CD14-positive monocyte (primary cell): ENCODE measurements around the gene LRRC25. TPM values are rescaled to one million over a fixed set of nuclear protein-coding genes. Genes with fewer than 3 reads are reported as not detected.

Experiments used
- DNase-seq, 3 donors: peaks; one replicate each; pipeline ENCODE4 v3.0.0-alpha.2; 2011 to 2022
- H2AFZ ChIP-seq: 2 replicates; pipeline ENCODE4 v1.6.0; 2012; ENCODE audit warnings: mild to moderate bottlenecking, low read depth, low read length, inconsistent platforms; ENCODE audit not compliant: insufficient read depth, poor library complexity, severe bottlenecking
- H3K27ac ChIP-seq, 2 donors: 1 replicate in 1 of 2; 2 replicates in 1 of 2; pipeline ENCODE4 v1.5.1; 2012 to 2013; ENCODE audit warnings: low read length in 2 of 2, control low read depth in 1 of 2, inconsistent platforms in 1 of 2, low read depth in 1 of 2, mild to moderate bottlenecking in 1 of 2
- H3K27me3 ChIP-seq, 2 donors: one replicate each; pipeline versions ENCODE4 v1.6.0 to v1.6.1; 2011 to 2013; ENCODE audit warnings: low read length in 2 of 2; ENCODE audit not compliant: control insufficient read depth in 2 of 2, insufficient read depth in 2 of 2
- H3K36me3 ChIP-seq, 2 donors: replicated peaks in 1 of 2; 1 replicate in 1 of 2; 2 replicates in 1 of 2; pipeline versions ENCODE4 v1.5.1 to v1.6.1; 2012 to 2013; ENCODE audit warnings: low read length in 2 of 2, control low read depth in 1 of 2, inconsistent platforms in 1 of 2, mild to moderate bottlenecking in 1 of 2; ENCODE audit not compliant: insufficient read depth in 2 of 2, control insufficient read depth in 1 of 2
- H3K4me1 ChIP-seq, 2 donors: 1 replicate in 1 of 2; 2 replicates in 1 of 2; pipeline versions ENCODE4 v1.5.1 to v1.6.1; 2012 to 2013; ENCODE audit warnings: low read length in 2 of 2, control low read depth in 1 of 2, inconsistent platforms in 1 of 2, mild to moderate bottlenecking in 1 of 2, moderate library complexity in 1 of 2; ENCODE audit not compliant: insufficient read depth in 2 of 2, control insufficient read depth in 1 of 2
- H3K4me2 ChIP-seq: replicated peaks from 2 replicates; pipeline ENCODE3; 2012; ENCODE audit warnings: low read length, moderate library complexity, mild to moderate bottlenecking; ENCODE audit not compliant: poor library complexity, severe bottlenecking; ENCODE audit errors: extremely low read depth
- H3K4me3 ChIP-seq, 3 experiments: fragments of 200-600 bp in 1 of 3; sonication (generic) in 1 of 3; replicated peaks in 1 of 3; 1 replicate in 2 of 3; 2 replicates in 1 of 3; pipeline ENCODE4 v1.5.1; 2011 to 2013; ENCODE audit warnings: low read length in 3 of 3, mild to moderate bottlenecking in 3 of 3, control low read depth in 2 of 3, low read depth in 2 of 3, inconsistent platforms in 1 of 3, moderate library complexity in 1 of 3
- H3K79me2 ChIP-seq: 2 replicates; pipeline ENCODE4 v1.6.0; 2012; ENCODE audit warnings: mild to moderate bottlenecking, control low read depth, inconsistent platforms, low read length, moderate library complexity; ENCODE audit not compliant: insufficient read depth
- H3K9ac ChIP-seq: 2 replicates; pipeline ENCODE4 v1.6.0; 2017; ENCODE audit warnings: low read length, mild to moderate bottlenecking; ENCODE audit not compliant: insufficient read depth, poor library complexity, severe bottlenecking
- H3K9me3 ChIP-seq, 2 donors: replicated peaks in 1 of 2; 1 replicate in 1 of 2; 2 replicates in 1 of 2; pipeline versions ENCODE4 v1.5.1 to v1.6.1; 2012 to 2013; ENCODE audit warnings: low read length in 2 of 2, control low read depth in 1 of 2; ENCODE audit not compliant: control insufficient read depth in 1 of 2, insufficient read depth in 1 of 2
- H4K20me1 ChIP-seq: 2 replicates; pipeline ENCODE4 v1.6.0; 2012; ENCODE audit warnings: mild to moderate bottlenecking, low read length, control low read depth, moderate library complexity; ENCODE audit not compliant: insufficient read depth
- H3K27ac Mint-ChIP-seq, 7 donors: one replicate each; pipeline ENCODE4 v1.8.0; 2020; ENCODE audit warnings: mild to moderate bottlenecking in 7 of 7, mixed read lengths in 7 of 7, moderate library complexity in 6 of 7, inconsistent platforms in 2 of 7
- H3K27me3 Mint-ChIP-seq, 3 donors: one replicate each; pipeline ENCODE4 v1.8.0; 2021 to 2022; ENCODE audit warnings: low read depth in 3 of 3, mild to moderate bottlenecking in 3 of 3, mixed read lengths in 3 of 3, moderate library complexity in 3 of 3, inconsistent platforms in 1 of 3
- H3K36me3 Mint-ChIP-seq, 2 donors: one replicate each; pipeline ENCODE4 v1.8.0; 2020; ENCODE audit warnings: mixed read lengths in 2 of 2, inconsistent platforms in 1 of 2, mild to moderate bottlenecking in 1 of 2
- H3K4me1 Mint-ChIP-seq: one replicate; pipeline ENCODE4 v1.8.0; 2020; ENCODE audit warnings: mild to moderate bottlenecking, mixed read lengths
- H3K4me3 Mint-ChIP-seq, 2 donors: one replicate each; pipeline ENCODE4 v1.8.0; 2020; ENCODE audit warnings: mild to moderate bottlenecking in 2 of 2, mixed read lengths in 2 of 2, moderate library complexity in 1 of 2
- H3K9me3 Mint-ChIP-seq, 7 donors: one replicate each; pipeline ENCODE4 v1.8.0; 2020 to 2022; ENCODE audit warnings: mixed read lengths in 7 of 7, mild to moderate bottlenecking in 6 of 7, moderate library complexity in 6 of 7, inconsistent platforms in 2 of 7
- CTCF ChIP-seq: fragments of 200-600 bp; IDR thresholded peaks from one replicate; pipeline ENCODE4 v1.8.0; 2022; ENCODE audit warnings: antibody characterized with exemption, mild to moderate bottlenecking
- WGBS: methylation state at CpG from one replicate; pipeline ENCODE4 v1.1.5; 2013; ENCODE audit warnings: missing lambda C conversion rate; ENCODE audit not compliant: insufficient coverage; 5-methylcytosine and 5-hydroxymethylcytosine counted together
- intact Hi-C, 2 donors: fragments of 100-400 bp; cut with micrococcal nuclease; formaldehyde crosslinking; loops; one replicate each; pipeline versions ENCODE4 v1.15.0 to v1.15.1; 2023
- polyA plus RNA-seq, 3 donors: library from polyadenylated mRNA; depleted of rRNA in 1 of 3; unstranded in 2 of 3; stranded (reverse) in 1 of 3; fragments of 300-500 nt in 2 of 3; fragments of >200 nt in 1 of 3; fragmentation: Illumina TruSeq in 2 of 3; gene quantifications; 1 replicate in 2 of 3; 2 replicates in 1 of 3; pipeline ENCODE4 v1.2.3, GENCODE V29; 2012 to 2021

Gene LRRC25
- polyA plus RNA-seq, 3 donors = 173 to 581 (median 416) TPM

- TF ChIP-seq CTCF = no peak
Observed at GRCh38 chr19:18434411-18435175, 37.2 kb upstream of the LRRC25 start.

DNA sequence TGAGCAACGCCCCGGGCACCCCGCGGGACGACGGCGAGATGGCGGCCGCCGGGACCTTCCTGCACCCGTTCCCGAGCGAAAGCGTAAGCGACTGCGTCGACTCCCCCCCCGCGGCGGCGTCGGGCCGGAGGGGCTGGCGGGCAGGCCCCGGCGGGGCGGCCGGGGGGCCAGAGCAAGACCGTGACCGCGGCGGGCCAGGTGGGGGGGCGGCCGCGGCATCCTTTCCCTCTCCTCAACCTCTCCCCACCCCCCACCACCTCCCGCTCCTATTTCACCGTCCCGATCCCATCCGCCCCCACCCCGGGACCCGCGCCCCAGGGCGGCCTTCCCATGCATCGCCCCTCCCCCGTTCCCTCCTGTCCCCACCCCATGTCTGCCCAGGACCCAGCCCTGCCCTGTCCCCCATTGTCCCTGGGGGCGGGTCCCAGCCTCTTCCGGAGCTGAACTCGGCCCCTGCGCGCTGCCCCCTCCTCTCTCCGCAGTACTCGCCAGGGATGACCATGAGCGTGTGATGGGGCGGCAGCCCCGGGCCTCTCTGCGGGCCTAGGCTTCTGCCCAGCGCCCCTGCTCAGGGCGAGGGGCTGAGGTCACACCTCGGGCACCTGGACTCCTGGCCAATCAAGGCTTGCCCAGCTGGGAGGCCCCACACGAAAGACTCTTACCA is 36.4 kb upstream of the LRRC25 start:
- Histone ChIP-seq H4K20me1 (peaks cover 65% of the 10 kb centered on the region), H3K36me3 (peaks cover 0 to 3% of the 10 kb centered on the region in 2 donors), H3K27ac (no peak overlapping the region), H3K79me2 (peaks cover 8% of the 10 kb centered on the region), H3K4me1 (peaks cover 38 to 59% of the 10 kb centered on the region in 2 donors), H3K9ac (no peak overlapping the region), H3K4me3 (peak overlapping the region in 1 of 3 experiments; percentile 8), H3K9me3 (no peaks in the 10 kb centered on the region), H2AFZ (no peak overlapping the region), H3K27me3 (peaks cover 0 to 42% of the 10 kb centered on the region in 2 donors), H3K4me2 (peak overlapping the region; percentile 92)
- Mint-ChIP-seq H3K9me3 (peaks cover 0 to 6% (median 0%) of the 10 kb centered on the region in 7 donors), H3K27ac (peak overlapping the region in 1 of 7 donors; percentile 40), H3K27me3 (peaks cover 28 to 66% (median 39%) of the 10 kb centered on the region in 3 donors), H3K4me3 (peak overlapping the region; percentile 31 to 64), H3K4me1 (peaks cover 31% of the 10 kb centered on the region), H3K36me3 (peaks cover 4 to 19% of the 10 kb centered on the region in 2 donors)
- no peak for DNase-seq
- intact Hi-C loops = no loop called here
- 4% methylated on average over 53 of the region's 60 CpGs for WGBS
- no peak for TF ChIP-seq CTCF

More at GRCh38 chr19:18434411-18435175, 37.2 kb upstream of the LRRC25 start:
- H2AFZ ChIP-seq = no peak overlapping the region
- H3K4me2 ChIP-seq = no peak overlapping the region
- no peak for DNase-seq
- H3K36me3 Mint-ChIP-seq = peaks cover 4 to 19% of the 10 kb centered on the region in 2 donors
- H3K27me3 ChIP-seq = peaks cover 0 to 49% of the 10 kb centered on the region in 2 donors
- intact Hi-C loops = no loop called here
- peaks cover 31 to 72% (median 46%) of the 10 kb centered on the region in 3 donors for H3K27me3 Mint-ChIP-seq
- peak overlapping the region; percentile 31 to 64 for H3K4me3 Mint-ChIP-seq
- peak overlapping the region in 1 of 7 donors; percentile 40 for H3K27ac Mint-ChIP-seq
- WGBS = 93% methylated on average over 14 of the region's 21 CpGs
- no peaks in the 10 kb centered on the region for H3K9me3 ChIP-seq
- H3K4me3 ChIP-seq = peak overlapping the region in 1 of 3 experiments; percentile 8
- H3K4me1 Mint-ChIP-seq = peaks cover 31% of the 10 kb centered on the region
- H3K9ac ChIP-seq = no peak overlapping the region
- H3K9me3 Mint-ChIP-seq = peaks cover 0 to 8% (median 0%) of the 10 kb centered on the region in 7 donors
- peaks cover 0 to 3% of the 10 kb centered on the region in 2 donors for H3K36me3 ChIP-seq
- H3K4me1 ChIP-seq = peaks cover 32 to 52% of the 10 kb centered on the region in 2 donors
- H4K20me1 ChIP-seq = peaks cover 65% of the 10 kb centered on the region
- peaks cover 8% of the 10 kb centered on the region for H3K79me2 ChIP-seq
- no peak overlapping the region for H3K27ac ChIP-seq
